Endothelial cell of umbilical vein (primary cell): ENCODE measurements around the gene TMEM191C. TPM values are rescaled to one million over a fixed set of nuclear protein-coding genes. Genes with fewer than 3 reads are reported as not detected.
"Not testable (repeated sequence)": the region's sequence is repeated elsewhere in the genome, so short reads cannot be mapped to it uniquely, and the experiment has no call there.

Experiments used
- Bru-seq: library from RNA; stranded (reverse); fragments of 400-500 nt; gene quantifications from one replicate; lab custom pipeline; 2021; lab: Mats Ljungman, UMichigan
- BruChase-seq, 2 experiments: library from RNA; stranded (reverse); fragments of 400-500 nt; gene quantifications; one replicate each; lab custom pipeline; 2021; lab: Mats Ljungman, UMichigan
- BruUV-seq: library from RNA; stranded (reverse); fragments of 400-500 nt; replicated peaks from 2 replicates; lab custom pipeline; 2021; lab: Mats Ljungman, UMichigan
- CTCF ChIA-PET: fragments of 300-600, 350-600 bp; sonication (Branson Sonifier 250); formaldehyde crosslinking; loops from one replicate; lab custom pipeline; 2021; ENCODE audit warnings: antibody characterized with exemption, inconsistent platforms; lab: Charles Lee
- POLR2A ChIA-PET: fragments of 300-600, 350-600 bp; sonication (Branson Sonifier 250); formaldehyde crosslinking; loops from one replicate; lab custom pipeline; 2021; ENCODE audit warnings: antibody characterized with exemption, inconsistent platforms; lab: Charles Lee
- DNase-seq: peaks from one replicate; pipeline ENCODE4 v3.0.0-alpha.2; 2011; ENCODE audit warnings: low read depth, low spot score
- FAIRE-seq: peaks from 2 replicates; lab custom pipeline; 2011; peaks lifted over from hg19 to GRCh38; lab: Jason Lieb, UNC
- H2AFZ ChIP-seq: 2 replicates; pipeline ENCODE4 v1.6.0; 2012; ENCODE audit warnings: low read depth, low read length, control low read depth, inconsistent platforms
- H3K27ac ChIP-seq: 2 replicates; pipeline ENCODE4 v1.5.1; 2011; ENCODE audit warnings: low read depth, mild to moderate bottlenecking, control low read depth, low read length, moderate library complexity; ENCODE audit not compliant: insufficient read depth
- H3K27me3 ChIP-seq, 2 experiments: 2 replicates each; pipeline versions ENCODE4 v1.6.0 to v1.6.1; 2011; ENCODE audit warnings: low read length in 2 of 2, mixed read lengths in 1 of 2; ENCODE audit not compliant: control insufficient read depth in 2 of 2, insufficient read depth in 2 of 2
- H3K36me3 ChIP-seq, 2 experiments: 2 replicates in 1 of 2; 3 replicates in 1 of 2; pipeline ENCODE4 v1.5.1; 2011; ENCODE audit warnings: low read length in 2 of 2, mild to moderate bottlenecking in 1 of 2, moderate library complexity in 1 of 2; ENCODE audit not compliant: control insufficient read depth in 2 of 2, insufficient read depth in 2 of 2; ENCODE audit errors: extremely low read depth in 1 of 2
- H3K4me1 ChIP-seq: 3 replicates; pipeline ENCODE4 v1.5.1; 2011; ENCODE audit warnings: mild to moderate bottlenecking, low read length; ENCODE audit not compliant: control insufficient read depth, insufficient read depth; ENCODE audit errors: extremely low read depth
- H3K4me2 ChIP-seq: 2 replicates; pipeline ENCODE4 v1.6.1; 2011; ENCODE audit warnings: low read length, control low read depth, mixed read lengths; ENCODE audit not compliant: insufficient read depth
- H3K4me3 ChIP-seq, 3 experiments: fragments of 200-600 bp in 1 of 3; sonication (generic), shearing (Covaris generic) in 1 of 3; replicated peaks in 1 of 3; 2 replicates each; pipeline ENCODE4 v1.5.1; 2011 to 2016; ENCODE audit warnings: control low read depth in 3 of 3, low read length in 3 of 3, mild to moderate bottlenecking in 2 of 3, inconsistent platforms in 1 of 3, low read depth in 1 of 3, moderate library complexity in 1 of 3; ENCODE audit not compliant: insufficient read depth in 1 of 3
- H3K79me2 ChIP-seq: 2 replicates; pipeline ENCODE4 v1.6.0; 2012; ENCODE audit warnings: low read length, inconsistent platforms; ENCODE audit not compliant: control insufficient read depth, insufficient read depth
- H3K9ac ChIP-seq: replicated peaks from 2 replicates; pipeline ENCODE3; 2011; ENCODE audit warnings: low read length, control low read depth; ENCODE audit not compliant: insufficient read depth; ENCODE audit errors: extremely low read depth
- H3K9me1 ChIP-seq: replicated peaks from 3 replicates; pipeline ENCODE4 v1.6.0; 2011; ENCODE audit warnings: mild to moderate bottlenecking, low read length; ENCODE audit not compliant: control insufficient read depth, insufficient read depth; ENCODE audit errors: extremely low read depth
- H3K9me3 ChIP-seq: replicated peaks from 2 replicates; pipeline ENCODE4 v1.5.1; 2012; ENCODE audit warnings: low read length, inconsistent platforms; ENCODE audit not compliant: control insufficient read depth, insufficient read depth
- H4K20me1 ChIP-seq: replicated peaks from 2 replicates; pipeline ENCODE3; 2011; ENCODE audit warnings: mild to moderate bottlenecking, low read length; ENCODE audit not compliant: control insufficient read depth, insufficient read depth; ENCODE audit errors: extremely low read depth
- dilution Hi-C: fragments of 300-500 bp; cut with MboI; formaldehyde crosslinking; loops from one replicate; pipeline ENCODE4 v1.15.0; 2019; ENCODE audit warnings: low sequenced_read_pairs; ENCODE audit not compliant: extremely low pct_ligation_motif_present
- intact Hi-C: fragments of 100-400 bp; cut with micrococcal nuclease; formaldehyde crosslinking; loops from one replicate; pipeline ENCODE4 v1.10.0; 2022
- long read RNA-seq: library from polyadenylated mRNA; stranded (forward); transcript quantifications from one replicate; pipeline ENCODE4 v2.0.0, GENCODE V29; 2021
- polyA minus RNA-seq, 3 experiments: library from RNA; depleted of rRNA, polyadenylated mRNA; stranded (reverse); fragments of >200 nt; gene quantifications; 1 replicate in 1 of 3; 2 replicates in 2 of 3; pipeline ENCODE4 v1.2.3, GENCODE V29; 2011
- polyA plus RNA-seq, 4 experiments: library from polyadenylated mRNA; depleted of rRNA in 3 of 4; stranded (reverse) in 3 of 4; unstranded in 1 of 4; fragments of >200 nt; gene quantifications; 2 replicates each; pipeline versions ENCODE4 v1.2.1 to v1.2.3, GENCODE V29; 2011 to 2012; ENCODE audit warnings: missing spikeins in 1 of 4
- total RNA-seq: library from RNA; stranded (reverse); gene quantifications from 2 replicates; pipeline ENCODE4 v1.2.3, GENCODE V29; 2021

TMEM191C gene
- total RNA-seq (1.2 and 1.5 TPM in 2 replicates), polyA plus RNA-seq (0.47 and 0.75 TPM in 2 replicates), polyA minus RNA-seq (0.38 TPM in 1 of 2 replicates, not detected in the other), Bru-seq, nascent RNA (not detected), BruChase-seq, experiment 1, labeled RNA remaining after a 6-hour chase (percentile 30 among the genes with signal in this experiment), BruChase-seq, experiment 2, labeled RNA remaining after a 2-hour chase (percentile 14 among the genes with signal in this experiment)
- 0.08 and 0.15 TPM in 2 replicates for polyA plus RNA-seq (2011; cell fraction: cytosol; rRNA removed)
- 1.1 and 2.3 TPM in 2 replicates for polyA plus RNA-seq (2011; cell fraction: nucleus; rRNA removed)
- polyA plus RNA-seq (2012): 0.18 and 0.59 TPM in 2 replicates
- polyA minus RNA-seq (2011; cell fraction: cytosol; rRNA and poly(A)+ RNA removed): not detected
- polyA minus RNA-seq (2011; cell fraction: nucleus; rRNA and poly(A)+ RNA removed): 0.72 and 0.87 TPM in 2 replicates
- long read RNA-seq: 0 reads

DNA sequence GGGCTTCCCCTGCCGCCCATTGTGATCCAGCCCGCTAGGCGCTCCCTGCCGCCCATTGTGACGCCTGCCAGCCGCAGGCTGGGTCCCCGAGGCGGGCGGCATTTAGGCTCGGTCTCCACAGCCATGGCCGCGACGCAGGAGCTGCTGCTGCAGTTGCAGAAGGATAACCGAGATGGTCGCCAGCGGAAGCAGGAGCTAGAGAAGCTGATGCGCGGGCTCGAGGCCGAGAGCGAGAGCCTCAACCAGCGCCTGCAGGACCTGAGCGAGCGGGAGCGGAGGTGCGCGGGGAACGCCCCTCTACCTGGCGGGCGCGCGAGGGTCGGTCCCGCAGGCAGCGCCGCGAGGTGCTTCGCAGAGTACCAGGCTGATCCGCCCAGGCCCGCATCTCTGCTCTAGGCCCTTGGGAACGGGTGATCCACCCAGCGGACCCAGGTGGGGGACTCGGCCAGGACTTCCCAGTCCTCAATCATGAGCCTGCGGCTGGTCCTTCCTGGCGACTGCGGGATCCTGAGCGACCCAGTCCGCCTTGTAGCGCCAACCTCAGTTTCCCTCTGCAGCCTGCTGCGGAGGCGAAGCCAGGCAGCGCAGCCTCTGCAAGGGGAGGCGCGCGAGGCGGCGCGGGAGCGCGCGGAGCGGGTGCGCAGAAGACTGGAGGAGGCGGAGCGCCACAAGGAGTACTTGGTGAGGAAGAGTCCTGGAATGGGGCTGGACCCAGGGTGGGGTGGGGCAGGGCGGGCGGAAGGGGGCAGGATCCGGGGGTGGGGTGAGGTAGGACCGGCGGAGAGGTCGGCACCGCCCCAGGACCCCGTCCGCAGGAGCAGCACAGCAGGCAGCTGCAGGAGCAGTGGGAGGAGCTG is at the start of gene TMEM191C:
Gene TMEM191C, plus strand, starts transcription at position 51 of the 857 bp plus-strand sequence. Its CDS starts 73 bp downstream, at position 124.
- H3K4me3 ChIP-seq: peak within 1 kb of the TSS in 1 of 3 experiments; percentile 24
- H4K20me1 ChIP-seq, dilution Hi-C loops, FAIRE-seq, H3K9me1 ChIP-seq, H3K36me3 ChIP-seq, H3K4me1 ChIP-seq, H3K9me3 ChIP-seq, POLR2A ChIA-PET, H3K79me2 ChIP-seq, H3K9ac ChIP-seq, H3K27me3 ChIP-seq, intact Hi-C loops, DNase-seq, H3K4me2 ChIP-seq, CTCF ChIA-PET, H3K27ac ChIP-seq, BruUV-seq: not testable (repeated sequence)
- H2AFZ ChIP-seq: peak within 1 kb of the TSS; percentile 64

- intact Hi-C loops, H3K4me2 ChIP-seq, H3K79me2 ChIP-seq, CTCF ChIA-PET, H3K9me3 ChIP-seq, H3K27me3 ChIP-seq, H2AFZ ChIP-seq, H3K9me1 ChIP-seq, DNase-seq, H3K4me1 ChIP-seq, H3K36me3 ChIP-seq, H3K27ac ChIP-seq, POLR2A ChIA-PET, dilution Hi-C loops, BruUV-seq, H4K20me1 ChIP-seq: not testable (repeated sequence)
- peak; percentile 59 for FAIRE-seq
- Histone ChIP-seq H3K4me3 (peak overlapping the region in 1 of 3 experiments; percentile 33), H3K9ac (peak overlapping the region; percentile 16)
These were observed 49.3 kb upstream of the TMEM191C start for GRCh38 chr22:21417853-21418252.

- H3K9me1 ChIP-seq, intact Hi-C loops, H3K36me3 ChIP-seq, POLR2A ChIA-PET, FAIRE-seq, H2AFZ ChIP-seq, H4K20me1 ChIP-seq, H3K27me3 ChIP-seq, H3K4me3 ChIP-seq, CTCF ChIA-PET, H3K9me3 ChIP-seq, H3K4me2 ChIP-seq, DNase-seq, H3K79me2 ChIP-seq, dilution Hi-C loops, H3K4me1 ChIP-seq, H3K27ac ChIP-seq, H3K9ac ChIP-seq, BruUV-seq: not testable (repeated sequence)
These were observed 48.1 kb upstream of the TMEM191C start for GRCh38 chr22:21418974-21419638.
